H1 (cell line): ENCODE results near the gene HORMAD2. TPM values are rescaled to one million over a fixed set of nuclear protein-coding genes. Genes with fewer than 3 reads are reported as not detected.

Experiments used
- CTCF ChIA-PET: fragments of 300-600 bp; sonication (Branson Sonifier 250); formaldehyde crosslinking; loops from one replicate; lab custom pipeline; 2021; ENCODE audit not compliant: partially characterized antibody; lab: Charles Lee
- POLR2A ChIA-PET: fragments of 300-600 bp; sonication (Branson Sonifier 250); formaldehyde crosslinking; loops from one replicate; lab custom pipeline; 2021; ENCODE audit warnings: inconsistent platforms; ENCODE audit not compliant: partially characterized antibody; lab: Charles Lee
- DNase-seq, 2 experiments: peaks; one replicate each; pipeline versions ENCODE4 v3.0.0 to v3.0.0-alpha.2; 2010 to 2022; ENCODE audit warnings: low spot score in 2 of 2, low read depth in 1 of 2, mixed read lengths in 1 of 2
- FAIRE-seq: peaks from 2 replicates; lab custom pipeline; 2011; peaks lifted over from hg19 to GRCh38; lab: Jason Lieb, UNC
- H2AFZ ChIP-seq: 2 replicates; pipeline ENCODE4 v1.8.1; 2012; ENCODE audit warnings: low read length, inconsistent platforms
- H2AK5ac ChIP-seq: 2 replicates; pipeline ENCODE4 v1.6.1; 2013; ENCODE audit warnings: low read depth, low read length
- H2BK120ac ChIP-seq: replicated peaks from 2 replicates; pipeline ENCODE3; 2013; ENCODE audit warnings: low read depth, low read length, inconsistent platforms
- H2BK12ac ChIP-seq: 2 replicates; pipeline ENCODE4 v1.6.1; 2013; ENCODE audit warnings: low read depth, low read length
- H2BK15ac ChIP-seq: 2 replicates; pipeline ENCODE4 v1.6.1; 2013; ENCODE audit warnings: low read length
- H2BK20ac ChIP-seq: 2 replicates; pipeline ENCODE4 v1.6.1; 2013; ENCODE audit warnings: low read length
- H2BK5ac ChIP-seq: 2 replicates; pipeline ENCODE4 v1.6.1; 2013; ENCODE audit warnings: low read depth, low read length
- H3K14ac ChIP-seq: 2 replicates; pipeline ENCODE4 v1.6.1; 2013; ENCODE audit warnings: inconsistent platforms; ENCODE audit not compliant: insufficient read length
- H3K18ac ChIP-seq: 2 replicates; pipeline ENCODE4 v1.6.1; 2013; ENCODE audit warnings: low read length; ENCODE audit errors: extremely low read depth
- H3K23ac ChIP-seq: 2 replicates; pipeline ENCODE4 v1.6.1; 2013; ENCODE audit warnings: inconsistent platforms; ENCODE audit not compliant: insufficient read length
- H3K23me2 ChIP-seq: 2 replicates; pipeline ENCODE4 v1.6.1; 2013; ENCODE audit warnings: low read depth, low read length
- H3K27ac ChIP-seq: 2 replicates; pipeline ENCODE4 v1.6.1; 2011; ENCODE audit warnings: low read depth, low read length, inconsistent platforms
- H3K27me3 ChIP-seq, 4 experiments: replicated peaks in 1 of 4; 1 replicate in 1 of 4; 2 replicates in 3 of 4; pipeline versions ENCODE4 v1.6.1 to v1.8.1; 2011 to 2013; ENCODE audit warnings: low read length in 3 of 4, mild to moderate bottlenecking in 3 of 4, inconsistent platforms in 2 of 4, mixed read lengths in 2 of 4, moderate library complexity in 1 of 4; ENCODE audit not compliant: control insufficient read depth in 3 of 4, insufficient read depth in 3 of 4; ENCODE audit errors: extremely low read depth in 1 of 4
- H3K36me3 ChIP-seq, 4 experiments: 2 replicates each; pipeline versions ENCODE4 v1.6.1 to v1.8.1; 2011 to 2013; ENCODE audit warnings: mild to moderate bottlenecking in 4 of 4, low read length in 3 of 4, moderate library complexity in 2 of 4, control low read depth in 1 of 4, inconsistent platforms in 1 of 4; ENCODE audit not compliant: insufficient read depth in 4 of 4, control insufficient read depth in 2 of 4
- H3K4ac ChIP-seq: replicated peaks from 2 replicates; pipeline ENCODE3; 2013; ENCODE audit warnings: low read length, low read depth, mixed read lengths, inconsistent platforms; ENCODE audit not compliant: insufficient read length
- H3K4me1 ChIP-seq, 4 experiments: replicated peaks in 1 of 4; 1 replicate in 1 of 4; 2 replicates in 3 of 4; pipeline versions ENCODE4 v1.6.1 to v1.8.1; 2011 to 2013; ENCODE audit warnings: low read length in 3 of 4, inconsistent platforms in 2 of 4, mixed read lengths in 1 of 4; ENCODE audit not compliant: insufficient read depth in 4 of 4, control insufficient read depth in 3 of 4
- H3K4me2 ChIP-seq, 2 experiments: 2 replicates each; pipeline versions ENCODE4 v1.6.1 to v1.8.1; 2011 to 2013; ENCODE audit warnings: low read depth in 2 of 2, low read length in 2 of 2, control low read depth in 1 of 2, inconsistent platforms in 1 of 2, mild to moderate bottlenecking in 1 of 2; ENCODE audit not compliant: insufficient read depth in 1 of 2
- H3K4me3 ChIP-seq, 4 experiments: fragments of 200-600, 300-600 bp in 1 of 4; sonication (generic), shearing (Covaris generic), sonication (Bioruptor Twin) in 1 of 4; 2 replicates each; pipeline versions ENCODE4 v1.5.1 to v1.8.1; 2011 to 2016; ENCODE audit warnings: low read length in 4 of 4, low read depth in 3 of 4, control low read depth in 2 of 4, inconsistent platforms in 2 of 4, mild to moderate bottlenecking in 2 of 4, mixed read lengths in 1 of 4, moderate library complexity in 1 of 4; ENCODE audit not compliant: insufficient read depth in 2 of 4; ENCODE audit errors: extremely low read depth in 1 of 4
- H3K56ac ChIP-seq: replicated peaks from 2 replicates; pipeline ENCODE3; 2013; ENCODE audit warnings: low read depth, mild to moderate bottlenecking, mixed read lengths, low read length, inconsistent platforms; ENCODE audit not compliant: insufficient read length
- H3K79me1 ChIP-seq: 2 replicates; pipeline ENCODE4 v1.6.1; 2013; ENCODE audit warnings: low read depth, low read length, control low read depth
- H3K79me2 ChIP-seq, 2 experiments: 2 replicates each; pipeline versions ENCODE4 v1.6.1 to v1.8.1; 2012 to 2013; ENCODE audit warnings: low read length in 2 of 2, mild to moderate bottlenecking in 2 of 2, inconsistent platforms in 1 of 2; ENCODE audit not compliant: insufficient read depth in 2 of 2, control insufficient read depth in 1 of 2
- H3K9ac ChIP-seq, 4 experiments: replicated peaks in 1 of 4; 1 replicate in 1 of 4; 2 replicates in 3 of 4; pipeline versions ENCODE4 v1.6.1 to v1.8.1; 2011 to 2013; ENCODE audit warnings: low read depth in 3 of 4, low read length in 3 of 4, control low read depth in 2 of 4, mild to moderate bottlenecking in 2 of 4, moderate library complexity in 2 of 4, inconsistent platforms in 1 of 4; ENCODE audit errors: extremely low read depth in 1 of 4
- H3K9me3 ChIP-seq, 2 experiments: 2 replicates each; pipeline versions ENCODE4 v1.6.1 to v1.8.1; 2012 to 2013; ENCODE audit warnings: mild to moderate bottlenecking in 2 of 2, moderate library complexity in 2 of 2, control low read depth in 1 of 2, inconsistent platforms in 1 of 2, low read depth in 1 of 2, low read length in 1 of 2, mixed read lengths in 1 of 2; ENCODE audit not compliant: insufficient read depth in 2 of 2
- H4K20me1 ChIP-seq, 2 experiments: replicated peaks in 1 of 2; 2 replicates each; pipeline versions ENCODE3 to v1.8.1; 2011 to 2013; ENCODE audit warnings: inconsistent platforms in 2 of 2, low read length in 2 of 2, mild to moderate bottlenecking in 1 of 2; ENCODE audit not compliant: insufficient read depth in 2 of 2, control insufficient read depth in 1 of 2
- H4K5ac ChIP-seq: 2 replicates; pipeline ENCODE4 v1.6.1; 2013; ENCODE audit warnings: low read length, low read depth, mixed read lengths, inconsistent platforms; ENCODE audit not compliant: insufficient read length
- H4K8ac ChIP-seq: 2 replicates; pipeline ENCODE4 v1.8.0; 2013; ENCODE audit warnings: mild to moderate bottlenecking, moderate library complexity, low read length, inconsistent platforms; ENCODE audit not compliant: insufficient read depth; ENCODE audit errors: extremely low read depth
- H4K91ac ChIP-seq: replicated peaks from 2 replicates; pipeline ENCODE3; 2013; ENCODE audit warnings: low read length, mixed read lengths, inconsistent platforms; ENCODE audit not compliant: insufficient read length
- SP4 ChIP-seq: IDR thresholded peaks from 2 replicates; pipeline ENCODE4 v1.6.1; 2012; ENCODE audit warnings: low read length, inconsistent platforms
- WGBS, 2 experiments: shearing (Covaris generic) in 1 of 2; methylation state at CpG; one replicate each; pipeline versions ENCODE4 v1.1.6 to v1.1.7; 2013 to 2015; ENCODE audit warnings: low lambda C conversion rate in 2 of 2, mixed read lengths in 2 of 2, inconsistent platforms in 1 of 2, low coverage in 1 of 2, missing lambda C conversion rate in 1 of 2; ENCODE audit not compliant: insufficient replicate concordance in 2 of 2, insufficient coverage in 1 of 2, insufficient read length in 1 of 2; ENCODE audit errors: extremely low coverage in 1 of 2, missing lambda C conversion rate in 1 of 2; 5-methylcytosine and 5-hydroxymethylcytosine counted together
- polyA plus RNA-seq, 7 experiments: library from polyadenylated mRNA; depleted of rRNA in 3 of 7; stranded (reverse) in 5 of 7; unstranded in 2 of 7; fragments of >200 nt in 5 of 7; fragments of 200-250 nt in 2 of 7; gene quantifications; 1 replicate in 5 of 7; 2 replicates in 1 of 7; 4 replicates in 1 of 7; pipeline versions ENCODE4 v1.2.1 to v1.2.3, GENCODE V29; 2011 to 2013; ENCODE audit warnings: missing spikeins in 2 of 7, mixed read lengths in 2 of 7
- total RNA-seq: library from RNA; stranded (reverse); fragmentation: NEBNext Ultra II Directional; extraction: Animal tissue kit (Norgen Biotek cat#: 25700); gene quantifications from 2 replicates; pipeline ENCODE4 v1.2.1, GENCODE V29; 2021

The HORMAD2 gene
- total and polyA plus RNA-seq, 2 of the 8 experiments (the other 6 are each of a cell fraction or from before 2014, with no cell fraction given): 0.03 TPM; not detected in 1

DNA sequence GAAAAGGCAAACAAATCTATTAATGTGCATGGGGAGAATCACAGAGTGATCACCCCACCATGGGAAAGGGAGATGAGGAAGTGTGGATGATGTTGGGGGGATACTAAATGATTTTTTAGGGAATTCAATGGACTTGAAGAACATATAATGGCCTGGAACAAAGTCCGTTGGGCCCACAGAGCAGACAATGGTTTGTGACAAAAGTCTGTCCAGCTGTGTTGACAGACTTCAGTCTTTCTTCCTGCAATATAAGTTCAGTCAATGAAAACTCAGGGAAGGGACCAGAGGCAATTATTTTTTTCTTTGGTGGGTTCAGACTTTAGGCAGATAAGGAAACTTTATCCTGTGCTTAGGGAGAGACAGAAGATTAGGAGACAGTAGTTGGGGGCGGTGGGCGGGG, 18.0 kb upstream of the HORMAD2 start:
- Histone ChIP-seq H3K4me2 (no peak overlapping the region), H3K9me3 (peaks cover 2 to 6% of the 10 kb centered on the region in 2 experiments; a peak in 2 of 4 replicates), H4K8ac (no peak overlapping the region), H4K20me1 (no peaks in the 10 kb centered on the region), H3K79me2 (no peaks in the 10 kb centered on the region), H2BK20ac (no peak overlapping the region), H3K9ac (no peak overlapping the region), H2BK5ac (no peak overlapping the region), H2AFZ (no peak overlapping the region), H3K4ac (no peak overlapping the region), H3K18ac (no peak overlapping the region), H3K23ac (no peak overlapping the region), H3K14ac (no peak overlapping the region), H3K56ac (no peak overlapping the region), H3K27me3 (no peaks in the 10 kb centered on the region), H3K27ac (no peak overlapping the region), H2AK5ac (no peak overlapping the region), H4K91ac (no peak overlapping the region), H3K36me3 (no peaks in the 10 kb centered on the region), H3K23me2 (no peaks in the 10 kb centered on the region), H3K4me1 (no peaks in the 10 kb centered on the region), H2BK15ac (no peak overlapping the region), H3K4me3 (no peak overlapping the region), H2BK12ac (no peak overlapping the region), H4K5ac (no peak overlapping the region), H2BK120ac (no peak overlapping the region), H3K79me1 (no peaks in the 10 kb centered on the region)
- ChIA-PET CTCF (no interaction called here), POLR2A (no interaction called here)
- DNase-seq (no peak), FAIRE-seq (no peak)
- no peak for TF ChIP-seq SP4
- WGBS, 2 experiments: 71% methylated on average over 3 of the region's 3 CpGs; no CpG with 5 or more reads in 1 of the 2 experiments
